GM13977 (cell line): ENCODE data around the gene SIL1.

ENCODE experiments used
- DNase-seq: peaks from one replicate; pipeline ENCODE4 v3.0.0; 2012; ENCODE audit warnings: low spot score
- CTCF ChIP-seq: IDR thresholded peaks from 2 replicates; pipeline ENCODE4 v1.5.1; 2012; ENCODE audit warnings: mild to moderate bottlenecking, control low read depth; ENCODE audit not compliant: insufficient read depth; ENCODE audit errors: extremely low read depth, missing control alignments
- in situ Hi-C: fragments of 300-500 bp; cut with MboI; formaldehyde crosslinking; loops from one replicate; pipeline ENCODE4 v1.12.0; 2022; ENCODE audit warnings: low sequenced_read_pairs, low pct_unique_long_range_greater_than_20kb, mixed read lengths, inconsistent platforms; ENCODE audit not compliant: unreplicated experiment

SIL1 gene

DNA sequence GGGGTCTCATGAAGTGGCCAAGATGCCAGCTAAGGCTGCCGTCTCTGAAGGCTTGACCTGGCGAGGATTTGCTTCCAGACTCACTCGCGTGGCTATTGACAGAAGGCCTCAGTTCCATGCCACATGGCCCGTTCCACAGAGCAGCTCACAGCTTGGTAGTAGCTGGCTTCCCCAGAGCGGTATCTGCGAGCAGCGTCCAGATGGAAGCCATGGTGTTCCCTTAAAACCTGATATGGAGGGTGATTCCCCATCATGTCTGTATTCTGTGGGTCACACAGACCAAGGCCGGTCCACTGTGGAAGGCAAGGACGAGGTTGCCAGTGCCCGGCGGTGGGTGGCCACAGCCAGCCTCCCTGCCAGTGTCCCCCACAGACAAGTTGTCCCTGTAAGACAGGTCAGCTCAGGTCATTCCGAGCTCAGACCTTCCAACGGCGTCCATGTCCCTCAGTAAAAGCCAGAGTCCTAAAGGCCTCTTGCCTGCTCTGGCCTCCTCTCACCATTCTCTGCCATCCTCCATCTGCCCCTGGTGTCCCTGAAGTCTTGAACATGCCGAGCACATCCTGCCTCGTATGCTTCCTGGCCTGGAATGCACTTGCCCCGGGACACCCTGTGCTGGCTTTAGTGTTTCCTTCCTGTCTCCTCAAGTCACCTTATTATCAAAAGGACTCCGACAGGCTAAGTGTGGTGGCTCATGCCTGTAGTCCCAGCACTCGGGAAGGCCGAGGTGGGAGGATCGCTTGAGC lies 261.8 kb downstream of the SIL1 start:
- in situ Hi-C loops = no loop called here
- no peak for TF ChIP-seq CTCF
- no peak for DNase-seq

- TF ChIP-seq CTCF = no peak
- in situ Hi-C loops = no loop called here
- DNase-seq = no peak
These were observed 262.7 kb downstream of the SIL1 start for GRCh38 chr5:138935466-138935865.

DNA sequence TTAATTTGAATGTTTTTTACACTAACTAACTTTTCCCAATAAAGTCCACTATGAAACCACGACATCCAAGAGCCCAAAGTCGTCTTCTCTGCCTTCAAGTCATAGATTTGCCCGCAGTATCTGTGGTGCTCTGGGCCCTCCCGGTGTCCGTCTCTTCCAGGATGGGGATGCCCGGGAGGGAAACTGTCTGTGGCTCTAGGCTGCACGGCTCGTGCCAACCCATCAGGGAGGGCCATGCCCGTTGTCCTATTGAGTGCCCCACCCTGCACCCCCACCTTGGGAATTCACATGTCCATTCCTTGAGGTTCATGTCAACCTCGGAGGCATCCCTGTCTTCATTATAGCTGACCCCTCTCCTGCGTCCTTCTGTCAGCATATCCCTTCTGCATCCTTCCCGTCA lies 263.2 kb downstream of the SIL1 start:
- no peak for TF ChIP-seq CTCF
- no peak for DNase-seq
- in situ Hi-C loops = no loop called here

- no peak for TF ChIP-seq CTCF
- in situ Hi-C loops = no loop called here
- no peak for DNase-seq
These were observed 264.5 kb downstream of the SIL1 start for GRCh38 chr5:138933522-138934290.

DNA sequence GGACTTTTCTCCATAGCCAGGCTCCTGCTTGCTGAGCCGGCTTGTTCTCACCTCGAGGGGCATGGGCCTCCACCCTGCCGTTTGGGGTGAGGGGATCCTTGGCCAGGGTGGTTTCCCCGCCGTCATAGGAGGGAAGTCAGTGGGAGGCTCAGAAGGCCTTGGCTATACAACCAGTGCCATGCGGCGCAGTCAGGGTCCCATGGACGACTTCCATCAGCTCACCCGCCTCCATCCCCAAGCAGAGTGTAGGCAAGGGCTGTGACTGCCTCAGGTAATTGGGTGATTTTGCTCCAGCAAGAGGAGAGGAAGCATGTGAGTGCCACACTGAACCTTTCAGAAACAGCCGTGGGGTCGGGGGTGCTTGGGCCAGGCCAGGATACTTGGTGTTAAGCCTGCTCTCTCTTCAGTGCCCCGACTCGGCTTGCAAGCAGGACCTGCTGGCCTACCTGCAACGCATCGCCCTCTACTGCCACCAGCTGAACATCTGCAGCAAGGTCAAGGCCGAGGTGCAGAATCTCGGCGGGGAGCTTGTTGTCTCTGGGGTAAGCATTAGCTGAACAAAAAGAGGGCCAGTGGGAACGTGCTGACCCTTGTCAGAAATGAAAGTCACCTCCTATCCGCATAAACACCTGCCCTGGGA lies 265.9 kb downstream of the SIL1 start:
- in situ Hi-C loops = no loop called here
- peak; percentile 20 for TF ChIP-seq CTCF
- DNase-seq = no peak

DNA sequence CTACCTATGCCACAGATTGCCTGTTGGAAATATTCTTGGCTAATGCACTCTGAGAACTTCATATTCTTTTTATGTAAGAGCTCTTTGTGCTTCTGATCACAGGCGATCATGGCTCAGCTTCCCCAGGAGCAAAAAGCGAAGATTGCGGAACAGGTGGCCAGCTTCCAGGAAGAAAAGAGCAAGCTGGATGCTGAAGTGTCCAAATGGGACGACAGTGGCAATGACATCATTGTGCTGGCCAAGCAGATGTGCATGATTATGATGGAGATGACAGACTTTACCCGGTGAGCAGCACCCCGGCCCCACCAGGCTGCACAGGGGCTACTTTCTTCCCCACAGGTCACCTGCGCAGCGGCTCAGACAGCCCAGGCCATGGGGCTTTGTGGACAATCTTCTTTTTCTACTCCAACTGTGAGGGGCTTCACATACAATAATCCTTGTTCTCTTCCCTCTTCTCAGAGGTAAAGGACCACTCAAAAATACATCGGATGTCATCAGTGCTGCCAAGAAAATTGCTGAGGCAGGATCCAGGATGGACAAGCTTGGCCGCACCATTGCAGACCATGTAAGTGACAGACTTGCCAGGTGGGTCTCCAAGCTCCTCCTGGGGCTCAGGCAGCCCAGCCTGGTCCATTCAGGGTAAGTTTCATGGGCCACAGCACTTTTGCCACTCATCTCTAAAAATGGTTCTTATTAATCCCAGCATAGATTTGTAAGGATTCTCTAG lies 267.6 kb downstream of the SIL1 start:
- TF ChIP-seq CTCF = no peak
- in situ Hi-C loops = no loop called here

More for the DNA sequence above, 267.6 kb downstream of the SIL1 start:
- DNase-seq = no peak
